Dermis lymphatic vessel endothelial cell (primary cell): Measurements from ENCODE around the gene CCDC17. TPM values are rescaled to one million over a fixed set of nuclear protein-coding genes. Genes with fewer than 3 reads are reported as not detected.

ENCODE experiments used
- total RNA-seq: library from RNA; depleted of rRNA; stranded (reverse); fragments of >200 nt; gene quantifications from 2 replicates; pipeline ENCODE4 v1.2.1, GENCODE V29; 2014

CCDC17 gene
- total RNA-seq: 0.87 and 0.95 TPM in 2 replicates

GRCh38 chr1:45623972-45624371, at the start of gene CCDC17:
CCDC17 (minus strand) TSS chr1:45624054; CDS start chr1:45623909, 145 bp downstream.

GRCh38 chr1:45583666-45584350, 40.0 kb downstream of the CCDC17 start, which contains the start of gene NASP:
NASP (plus strand) TSS chr1:45584041; CDS start chr1:45584147, 106 bp downstream.

Other genes starting within 250 kb of the CCDC17 start
- gene TESK2, start 132.9 kb downstream of the CCDC17 start, total RNA-seq: 5.3 and 5.6 TPM in 2 replicates
- gene CCDC163, start 124.0 kb downstream of the CCDC17 start, total RNA-seq: 0.22 and 0.26 TPM in 2 replicates
- 0.87 and 1.1 TPM in 2 replicates for gene MMACHC, start 123.8 kb downstream of the CCDC17 start, total RNA-seq
- gene PRDX1, start 102.2 kb downstream of the CCDC17 start, total RNA-seq: 667 and 813 TPM in 2 replicates
- 180 and 198 TPM in 2 replicates for gene AKR1A1, start 73.2 kb downstream of the CCDC17 start, total RNA-seq
- gene NASP, start 40.0 kb downstream of the CCDC17 start, total RNA-seq: 64.8 and 78.0 TPM in 2 replicates
- 90.9 and 104 TPM in 2 replicates for gene GPBP1L1, start 62.5 kb upstream of the CCDC17 start, total RNA-seq
- gene TMEM69, start 64.1 kb upstream of the CCDC17 start, total RNA-seq: 12.7 and 15.2 TPM in 2 replicates
- 5.6 and 8.3 TPM in 2 replicates for gene IPP, start 126.6 kb upstream of the CCDC17 start, total RNA-seq
- gene MAST2, start 179.6 kb upstream of the CCDC17 start, total RNA-seq: 8.4 and 8.6 TPM in 2 replicates